Astrocyte of the spinal cord (primary cell): Measurements from ENCODE around the gene CSNK2A1.

Experiments used
- DNase-seq: peaks from one replicate; pipeline ENCODE4 v3.0.0; 2011; ENCODE audit warnings: low read depth, low spot score
- H3K4me3 ChIP-seq: 2 replicates; pipeline ENCODE4 v1.5.1; 2011; ENCODE audit warnings: low read depth, mild to moderate bottlenecking, low read length, moderate library complexity
- in situ Hi-C: cut with HindIII; loops from 2 replicates; pipeline ENCODE4 v1.10.0; 2017; ENCODE audit warnings: low sequenced_read_pairs
- TF ChIP-seq, protein P1 (sequence below): IDR thresholded peaks from 2 replicates; pipeline ENCODE4 v1.5.1; 2012; ENCODE audit warnings: low read depth, mild to moderate bottlenecking, low read length, inconsistent platforms

CSNK2A1 gene

DNA sequence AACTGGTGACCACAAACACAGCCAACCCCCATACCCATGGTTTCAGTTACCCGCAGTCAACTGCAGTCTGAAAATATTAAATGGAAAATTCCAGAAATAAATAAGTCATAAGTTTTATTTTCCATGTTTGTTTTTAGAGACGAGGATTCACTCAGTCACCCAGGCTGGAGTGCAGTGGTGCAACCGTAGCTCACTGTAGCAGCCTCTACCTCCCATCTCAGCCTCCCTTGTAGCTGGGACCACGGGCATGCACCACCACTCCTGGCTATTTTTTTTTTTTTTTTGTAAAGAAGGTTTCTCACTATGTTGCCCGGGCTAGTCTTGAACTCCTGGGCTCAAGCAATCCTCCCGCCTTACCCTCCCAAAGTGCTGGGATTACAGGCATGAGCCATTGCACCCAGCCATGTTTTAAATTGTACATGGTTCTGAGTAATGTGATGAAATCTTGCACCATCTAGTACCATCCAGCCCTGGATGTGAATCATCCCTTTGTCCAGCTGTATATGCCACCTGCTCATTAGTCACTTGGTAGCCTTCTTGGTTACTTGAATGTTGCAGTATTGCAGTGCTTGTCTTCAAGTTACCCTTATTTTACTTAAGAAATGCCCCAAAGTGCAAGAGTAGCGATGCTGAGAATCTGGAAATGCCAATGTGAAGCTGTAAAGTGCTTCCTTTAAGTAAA is 14.5 kb downstream of the CSNK2A1 start:
- TF ChIP-seq, protein P1, sequence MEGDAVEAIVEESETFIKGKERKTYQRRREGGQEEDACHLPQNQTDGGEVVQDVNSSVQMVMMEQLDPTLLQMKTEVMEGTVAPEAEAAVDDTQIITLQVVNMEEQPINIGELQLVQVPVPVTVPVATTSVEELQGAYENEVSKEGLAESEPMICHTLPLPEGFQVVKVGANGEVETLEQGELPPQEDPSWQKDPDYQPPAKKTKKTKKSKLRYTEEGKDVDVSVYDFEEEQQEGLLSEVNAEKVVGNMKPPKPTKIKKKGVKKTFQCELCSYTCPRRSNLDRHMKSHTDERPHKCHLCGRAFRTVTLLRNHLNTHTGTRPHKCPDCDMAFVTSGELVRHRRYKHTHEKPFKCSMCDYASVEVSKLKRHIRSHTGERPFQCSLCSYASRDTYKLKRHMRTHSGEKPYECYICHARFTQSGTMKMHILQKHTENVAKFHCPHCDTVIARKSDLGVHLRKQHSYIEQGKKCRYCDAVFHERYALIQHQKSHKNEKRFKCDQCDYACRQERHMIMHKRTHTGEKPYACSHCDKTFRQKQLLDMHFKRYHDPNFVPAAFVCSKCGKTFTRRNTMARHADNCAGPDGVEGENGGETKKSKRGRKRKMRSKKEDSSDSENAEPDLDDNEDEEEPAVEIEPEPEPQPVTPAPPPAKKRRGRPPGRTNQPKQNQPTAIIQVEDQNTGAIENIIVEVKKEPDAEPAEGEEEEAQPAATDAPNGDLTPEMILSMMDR: no peak
- in situ Hi-C loops: no loop called here
- DNase-seq: peak; percentile 76
- no peak overlapping the region for H3K4me3 ChIP-seq

DNA sequence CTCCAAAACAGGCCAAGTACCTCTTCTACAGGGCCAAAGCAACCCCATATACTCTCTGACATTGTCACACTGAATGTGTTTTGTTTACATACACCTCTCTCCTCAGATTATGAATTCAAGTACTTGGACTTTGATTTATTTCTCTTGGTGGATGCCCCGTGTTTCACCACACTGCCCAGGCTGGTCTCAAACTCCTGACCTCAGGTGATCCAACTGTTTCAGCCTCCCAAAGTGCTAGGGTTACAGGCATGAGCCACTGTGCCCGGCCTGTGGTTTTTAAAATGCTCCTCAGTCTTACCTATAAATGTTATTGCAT is 16.1 kb downstream of the CSNK2A1 start:
- TF ChIP-seq, protein P1: no peak
- in situ Hi-C loops: no loop called here
- no peak overlapping the region for H3K4me3 ChIP-seq
- no peak for DNase-seq

DNA sequence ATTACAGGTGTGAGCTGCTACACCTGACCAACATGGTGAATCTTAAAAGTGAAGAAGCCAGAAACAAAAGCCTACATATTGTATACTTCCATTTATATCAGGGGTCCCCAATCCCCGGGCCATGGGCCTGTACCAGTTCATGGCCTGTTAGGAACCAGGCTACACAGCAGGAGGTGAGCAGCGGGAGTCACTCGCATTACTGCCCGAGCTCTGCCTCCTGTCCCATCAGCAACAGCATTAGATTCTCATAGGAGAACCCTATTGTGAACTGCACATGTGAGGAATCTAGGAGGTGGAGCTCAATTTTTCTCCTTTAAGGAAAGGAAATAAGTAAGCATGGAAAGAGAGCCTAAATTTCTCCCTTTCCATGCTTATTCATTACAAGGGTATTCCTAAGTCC is 21.7 kb downstream of the CSNK2A1 start:
- TF ChIP-seq, protein P1: no peak
- DNase-seq: no peak
- H3K4me3 ChIP-seq: no peak overlapping the region
- in situ Hi-C loops: no loop called here

DNA sequence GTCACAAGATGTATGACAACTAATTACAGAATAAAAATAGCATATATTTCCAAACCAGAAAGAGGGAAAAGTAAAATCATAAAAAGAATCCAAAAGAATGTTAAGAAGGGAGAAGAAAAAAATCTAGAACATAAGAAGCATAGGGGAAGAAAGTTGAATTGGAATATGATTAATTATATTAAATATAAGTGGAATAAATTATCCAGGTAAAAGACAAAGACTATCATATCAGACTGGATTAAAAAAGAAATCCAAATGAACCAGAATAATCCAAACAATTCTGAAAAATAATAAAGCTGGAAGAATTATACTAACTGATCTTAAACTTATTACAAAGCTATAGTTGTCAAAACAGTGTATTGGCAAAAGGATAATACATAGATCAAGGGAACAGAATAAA is 23.6 kb downstream of the CSNK2A1 start:
- DNase-seq: no peak
- in situ Hi-C loops: no loop called here
- H3K4me3 ChIP-seq: no peak overlapping the region
- TF ChIP-seq, protein P1: no peak

DNA sequence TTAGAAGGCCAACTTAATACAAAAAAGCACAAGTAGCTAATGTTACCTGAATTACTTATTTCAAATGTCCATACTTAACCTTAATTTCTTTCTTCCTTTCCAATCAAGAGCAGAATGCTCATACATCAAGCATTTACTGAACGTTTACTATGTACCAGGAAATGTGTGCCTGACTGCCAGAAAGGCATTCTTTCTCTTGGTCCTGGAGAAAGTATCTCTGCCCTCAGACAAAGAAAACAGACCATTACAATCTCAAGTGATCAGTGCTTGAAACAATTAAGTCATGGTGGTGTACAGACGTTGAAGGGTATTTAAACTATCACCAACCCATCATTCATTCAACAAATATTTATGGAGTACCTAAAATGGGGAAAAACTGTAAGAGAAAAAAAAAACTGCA is 26.4 kb downstream of the CSNK2A1 start:
- TF ChIP-seq, protein P1: no peak
- in situ Hi-C loops: no loop called here
- DNase-seq: no peak
- no peak overlapping the region for H3K4me3 ChIP-seq

DNA sequence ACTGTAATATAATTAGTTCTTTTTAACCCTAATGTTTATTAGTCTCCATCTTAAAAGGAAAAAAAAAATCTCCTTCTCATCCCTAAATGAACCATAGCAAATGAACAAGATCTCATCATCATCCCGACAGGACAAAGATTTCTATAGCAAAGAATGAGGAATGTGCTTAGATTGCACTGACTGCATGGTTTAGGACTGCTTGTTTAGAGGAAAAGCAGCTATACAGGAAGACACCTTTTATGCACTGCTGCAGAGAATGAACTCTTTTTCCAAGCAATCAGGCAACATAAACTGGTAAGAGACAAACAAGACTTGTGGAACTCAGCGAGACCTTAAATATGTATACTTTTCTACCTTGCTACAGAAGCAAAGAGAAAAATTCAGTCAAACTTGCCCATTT is 26.8 kb downstream of the CSNK2A1 start:
- DNase-seq: no peak
- no peak overlapping the region for H3K4me3 ChIP-seq
- in situ Hi-C loops: no loop called here
- TF ChIP-seq, protein P1: no peak

DNA sequence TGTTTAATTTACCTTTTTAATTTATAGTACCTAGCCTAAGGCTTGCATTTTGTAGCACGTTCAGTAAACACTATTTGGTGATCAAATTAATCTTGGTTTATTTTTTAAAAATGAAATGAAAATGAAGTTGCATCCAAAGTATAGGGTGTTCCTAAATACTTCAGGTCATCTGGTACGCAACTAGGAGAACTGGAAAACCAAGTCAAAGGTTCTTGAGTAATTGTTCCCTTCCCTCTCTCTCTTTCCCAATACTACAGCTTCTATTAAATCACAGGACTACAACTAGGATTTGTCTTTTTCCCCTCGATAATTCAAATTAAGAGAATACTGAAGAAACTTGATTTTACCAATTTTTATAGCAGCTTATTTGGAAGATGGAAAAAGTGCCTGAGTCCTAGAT is 27.9 kb downstream of the CSNK2A1 start:
- in situ Hi-C loops: no loop called here

More for the DNA sequence above, 27.9 kb downstream of the CSNK2A1 start:
- H3K4me3 ChIP-seq: no peak overlapping the region
- TF ChIP-seq, protein P1: no peak
- no peak for DNase-seq
